Cardiac fibroblast (primary cell): ENCODE results near the gene EFCAB14.
"Not testable (repeated sequence)": the region's sequence is repeated elsewhere in the genome, so short reads cannot be mapped to it uniquely, and the experiment has no call there.

Experiments used
- DNase-seq, 2 donors: peaks; one replicate each; pipeline versions ENCODE4 v3.0.0 to v3.0.0-alpha.2; 2010; ENCODE audit warnings: low read depth in 2 of 2
- H3K4me3 ChIP-seq, 2 donors: replicated peaks in 1 of 2; 1 replicate in 1 of 2; 2 replicates in 1 of 2; pipeline ENCODE4 v1.5.1; 2011; ENCODE audit warnings: low read depth in 2 of 2, low read length in 2 of 2, mild to moderate bottlenecking in 2 of 2, moderate library complexity in 1 of 2
- CTCF ChIP-seq: IDR thresholded peaks from one replicate; pipeline ENCODE4 v1.5.1; 2011; ENCODE audit warnings: low read depth, mild to moderate bottlenecking, low read length, inconsistent platforms

The EFCAB14 gene

GRCh38 chr1:46757956-46758528 lies 39.1 kb upstream of the EFCAB14 start:
- no peak for DNase-seq
- H3K4me3 ChIP-seq = no peak overlapping the region
- no peak for TF ChIP-seq CTCF

- no peak overlapping the region for H3K4me3 ChIP-seq
- no peak for TF ChIP-seq CTCF
- DNase-seq = peak; percentile 27 to 37
These were observed 38.5 kb upstream of the EFCAB14 start for GRCh38 chr1:46757247-46757955.

GRCh38 chr1:46755121-46755520 lies 36.2 kb upstream of the EFCAB14 start:
- no peak for DNase-seq
- TF ChIP-seq CTCF = no peak
- no peak overlapping the region for H3K4me3 ChIP-seq

- DNase-seq, H3K4me3 ChIP-seq: not testable (repeated sequence)
These were observed 35.8 kb upstream of the EFCAB14 start for GRCh38 chr1:46754707-46755106.

GRCh38 chr1:46753985-46754384 lies 35.1 kb upstream of the EFCAB14 start:
- DNase-seq = no peak
- no peak for TF ChIP-seq CTCF
- no peak overlapping the region for H3K4me3 ChIP-seq

GRCh38 chr1:46749921-46750404 lies 31.0 kb upstream of the EFCAB14 start:
- peak in 1 of 2 donors; percentile 11 for DNase-seq
- no peak overlapping the region for H3K4me3 ChIP-seq
- TF ChIP-seq CTCF = no peak

GRCh38 chr1:46749404-46749803 lies 30.5 kb upstream of the EFCAB14 start:
- DNase-seq = no peak

More at GRCh38 chr1:46749404-46749803, 30.5 kb upstream of the EFCAB14 start:
- no peak overlapping the region for H3K4me3 ChIP-seq
- no peak for TF ChIP-seq CTCF
